Fibroblast of skin of right quadriceps (primary cell): ENCODE measurements around the gene SORCS3.

ENCODE experiments used
- DNase-seq: peaks from one replicate; pipeline ENCODE4 v3.0.0-alpha.2; 2013

The SORCS3 gene

DNA sequence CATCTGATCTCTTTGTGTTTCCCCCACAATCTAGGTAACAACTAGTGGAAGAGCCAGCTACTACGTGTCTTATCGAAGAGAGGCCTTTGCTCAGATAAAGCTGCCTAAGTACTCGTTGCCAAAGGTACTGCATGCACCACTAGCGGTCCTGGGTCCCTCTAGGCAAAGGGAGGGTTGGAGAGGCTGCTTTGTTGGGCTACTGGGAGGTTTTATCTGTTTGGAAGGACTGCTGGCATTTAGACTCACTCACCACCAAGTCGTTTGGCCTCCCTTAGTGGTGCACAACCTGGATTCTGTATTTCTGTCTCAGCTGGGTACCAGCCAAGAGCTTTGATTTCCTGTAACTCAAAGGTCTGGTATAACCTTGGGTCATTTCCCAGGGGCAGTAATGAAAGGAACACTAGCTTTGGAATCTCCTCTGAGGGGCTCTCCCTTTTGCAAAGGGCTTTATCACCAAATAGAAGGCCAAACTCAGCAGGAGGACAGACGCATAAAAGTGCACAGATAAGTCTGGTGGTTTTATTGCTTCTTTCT, 498.3 kb downstream of the SORCS3 start:
- no peak for DNase-seq

DNA sequence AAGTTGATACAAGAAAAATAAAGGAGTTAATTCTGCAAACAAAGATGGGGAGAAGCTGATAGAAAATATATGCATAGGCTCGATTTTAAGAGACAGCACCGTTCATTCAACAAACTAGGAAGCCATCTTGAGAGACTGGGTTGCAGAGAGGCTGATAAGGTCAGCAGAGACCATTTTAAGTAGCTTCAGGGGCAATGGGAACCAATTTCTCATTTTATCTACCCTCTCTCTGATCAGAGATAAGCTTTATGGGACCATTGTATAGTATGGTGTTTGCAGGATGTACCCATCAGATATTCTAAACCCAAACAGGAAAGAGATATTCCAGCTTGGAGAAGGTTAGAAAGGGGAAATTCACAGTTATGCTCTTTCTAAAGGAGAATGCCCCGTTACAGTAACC, 499.5 kb downstream of the SORCS3 start:
- no peak for DNase-seq

DNA sequence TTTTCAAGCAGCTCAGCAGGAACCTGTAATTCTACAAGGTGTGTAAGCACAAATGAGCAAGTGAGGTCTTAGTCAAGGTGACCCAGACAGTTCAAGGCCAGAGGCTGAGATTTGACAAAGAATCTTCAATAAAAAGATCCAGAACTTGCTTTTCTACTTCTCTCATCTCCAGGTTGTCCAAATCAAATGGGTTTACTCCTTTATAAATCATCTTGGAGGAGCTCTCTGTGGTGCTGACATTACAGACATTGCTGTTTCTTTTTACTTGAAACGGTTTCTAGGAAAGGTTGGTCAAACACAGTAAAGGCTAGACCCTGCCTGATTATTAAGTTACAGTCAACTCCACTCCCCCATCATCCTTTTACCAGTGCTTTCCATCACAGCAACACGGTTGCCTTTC, 504.6 kb downstream of the SORCS3 start:
- no peak for DNase-seq

DNA sequence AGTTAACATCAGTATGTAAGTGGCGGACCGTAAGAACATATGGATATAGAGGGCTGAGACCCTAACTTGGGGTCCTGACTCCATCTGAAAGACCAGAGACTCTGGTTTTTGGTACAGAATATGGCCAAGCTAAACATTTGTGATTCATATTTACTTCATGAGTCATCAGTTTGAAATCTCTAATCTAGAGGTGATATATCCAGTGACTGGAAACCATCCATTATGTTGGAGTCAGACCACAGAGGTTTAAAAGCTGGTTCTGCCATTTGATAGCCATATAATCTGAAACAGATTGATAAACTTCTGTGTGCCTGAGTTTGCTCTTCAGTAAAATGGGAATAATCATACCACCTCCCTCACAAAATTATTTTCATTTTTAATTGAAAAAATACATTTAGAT, 505.3 kb downstream of the SORCS3 start:
- peak; percentile 29 for DNase-seq

DNA sequence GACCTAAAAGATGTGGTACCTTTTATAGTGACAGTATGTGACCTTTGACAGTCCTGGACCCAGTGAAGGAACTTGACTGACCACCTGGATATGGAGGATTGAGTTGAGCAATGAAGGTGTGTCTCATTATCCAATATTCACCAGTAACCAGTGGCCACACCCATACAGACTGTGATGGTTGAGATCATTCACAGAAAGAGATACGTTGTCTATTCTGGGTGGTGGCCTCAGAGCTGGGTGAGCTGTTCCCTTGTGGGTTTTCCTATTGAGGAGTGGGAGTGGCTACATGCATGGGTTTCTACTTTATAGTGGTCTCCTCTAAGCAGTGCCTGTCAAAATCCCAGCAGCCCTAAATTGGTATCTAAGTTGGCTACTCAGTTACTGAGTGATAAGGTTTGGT, 507.4 kb downstream of the SORCS3 start:
- no peak for DNase-seq

DNA sequence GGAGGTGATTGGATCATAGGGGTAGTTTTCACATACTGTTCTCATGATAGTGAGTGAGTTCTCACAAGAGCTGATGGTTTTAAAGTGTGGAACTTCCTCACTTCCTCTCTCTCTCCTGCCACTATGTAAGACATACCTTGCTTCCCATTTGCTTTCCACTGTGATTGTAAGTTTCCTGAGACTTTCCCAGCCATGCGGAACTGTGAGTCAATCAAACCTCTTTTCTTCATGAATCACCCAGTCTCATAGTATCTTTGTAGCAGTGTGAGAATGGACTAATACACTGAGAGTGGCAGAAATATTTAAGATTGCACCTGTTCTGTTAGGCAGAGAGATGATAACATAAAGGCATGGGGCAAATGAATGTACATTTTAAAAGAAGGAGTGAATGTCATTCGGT, 507.8 kb downstream of the SORCS3 start:
- peak; percentile 6 for DNase-seq

DNA sequence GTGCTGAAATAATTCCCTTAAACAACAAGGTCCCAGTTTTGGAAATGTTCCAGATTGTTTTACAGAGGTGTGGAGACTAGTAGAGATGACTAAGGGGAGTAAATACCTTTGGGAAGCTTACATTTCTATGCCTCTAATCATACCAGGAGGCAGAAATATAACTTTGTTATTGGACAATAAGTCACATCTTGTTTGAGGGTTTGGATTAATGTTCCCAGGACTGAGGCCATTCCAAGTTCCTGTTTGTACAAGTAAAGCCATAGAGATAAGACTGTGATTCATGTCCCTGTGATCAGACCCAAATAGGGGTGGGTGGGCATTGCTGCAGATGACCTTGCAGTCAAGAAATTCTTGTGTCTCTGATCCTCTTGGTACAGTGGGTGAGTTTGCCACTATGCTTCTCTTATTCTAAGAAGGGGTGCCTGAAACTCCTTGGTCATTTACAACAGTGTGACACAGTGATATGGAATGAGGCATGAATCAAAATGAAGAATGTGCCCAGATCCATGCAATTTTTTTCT, 508.3 kb downstream of the SORCS3 start:
- peak; percentile 38 for DNase-seq

DNA sequence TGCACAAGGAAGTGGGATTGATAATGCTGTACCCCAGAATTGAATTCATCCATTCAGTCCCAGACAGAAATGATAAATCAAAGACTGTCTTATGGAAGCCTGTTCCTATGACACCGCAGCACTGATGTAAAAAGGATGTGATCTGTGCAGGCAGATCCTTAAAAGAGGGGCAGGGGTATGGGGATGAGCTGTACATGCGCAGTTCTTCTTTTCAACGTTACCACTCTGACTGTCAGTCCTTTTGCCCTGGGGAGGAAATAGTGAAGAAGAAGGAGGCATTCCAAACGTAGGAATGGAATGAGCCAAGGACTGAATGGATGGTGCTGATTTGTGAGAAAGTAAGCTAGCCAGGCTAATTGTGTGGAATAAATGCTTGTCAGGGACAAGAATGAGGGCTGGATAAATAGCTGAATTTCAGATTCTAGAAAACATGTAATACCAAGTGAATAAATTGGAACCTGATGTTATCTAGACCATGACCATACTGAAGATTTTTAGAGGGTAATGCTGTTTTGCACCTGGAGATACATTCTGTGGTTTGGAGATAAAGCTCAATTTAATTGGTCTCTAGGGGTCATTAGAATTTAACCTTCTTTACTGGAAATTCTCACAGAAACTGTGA, 509.3 kb downstream of the SORCS3 start:
- peak; percentile 13 for DNase-seq

DNA sequence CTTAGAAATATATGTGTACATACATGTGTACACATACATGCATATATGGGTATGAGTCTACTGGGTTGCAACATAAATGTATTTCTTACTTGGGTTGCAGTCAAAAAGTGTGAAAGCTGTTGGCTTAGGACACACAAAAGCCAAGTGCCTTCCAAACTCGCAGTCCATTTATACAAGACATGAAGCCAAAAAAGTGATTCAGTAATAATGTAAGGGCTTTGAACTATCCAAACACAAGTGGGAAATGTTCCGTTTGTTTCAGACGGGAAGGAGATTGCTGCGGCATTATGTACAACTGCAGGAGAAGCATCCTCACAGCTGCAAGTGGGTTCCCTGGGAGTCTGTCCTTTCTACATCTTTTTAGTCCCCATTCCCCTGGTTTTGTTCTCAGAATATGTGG, 513.6 kb downstream of the SORCS3 start:
- DNase-seq: no peak

DNA sequence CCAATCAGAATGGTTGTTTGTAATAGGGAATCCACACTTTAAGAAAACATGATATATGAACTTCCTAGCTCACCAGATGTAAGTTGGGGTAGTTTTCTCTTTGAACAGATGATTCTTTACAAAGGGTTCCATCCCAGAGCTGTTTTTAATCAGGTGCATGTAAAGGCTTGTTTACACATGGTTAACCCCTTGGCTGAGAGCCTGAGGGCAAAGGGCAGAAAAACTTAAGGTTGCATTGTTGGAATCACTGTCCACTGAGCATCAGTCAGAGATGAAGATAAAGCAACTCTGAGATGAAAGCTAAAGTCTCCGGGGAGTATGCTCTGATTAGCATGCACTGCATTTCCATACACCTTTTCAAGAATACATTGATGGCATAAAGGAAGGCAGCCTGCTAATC, 518.2 kb downstream of the SORCS3 start:
- no peak for DNase-seq

DNA sequence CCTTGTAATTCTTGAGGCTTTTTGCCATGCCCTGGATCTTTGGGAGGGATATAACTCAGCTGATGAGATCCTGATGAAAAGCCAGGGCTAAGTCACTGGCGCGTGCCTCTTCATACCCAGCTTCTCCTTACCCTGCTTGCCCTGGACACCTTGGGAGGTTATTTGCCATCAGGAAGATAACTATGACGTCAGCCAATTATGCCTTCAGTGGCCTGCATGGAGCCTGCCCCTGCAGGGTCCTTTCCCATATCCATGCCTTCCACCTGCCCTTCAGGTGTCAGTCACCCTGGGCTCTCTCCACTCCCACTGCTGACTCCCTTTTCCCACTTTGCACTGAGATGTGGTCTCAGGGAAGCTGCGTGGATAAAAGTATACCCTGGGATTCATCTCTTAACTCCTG, 520.1 kb downstream of the SORCS3 start:
- DNase-seq: no peak

DNA sequence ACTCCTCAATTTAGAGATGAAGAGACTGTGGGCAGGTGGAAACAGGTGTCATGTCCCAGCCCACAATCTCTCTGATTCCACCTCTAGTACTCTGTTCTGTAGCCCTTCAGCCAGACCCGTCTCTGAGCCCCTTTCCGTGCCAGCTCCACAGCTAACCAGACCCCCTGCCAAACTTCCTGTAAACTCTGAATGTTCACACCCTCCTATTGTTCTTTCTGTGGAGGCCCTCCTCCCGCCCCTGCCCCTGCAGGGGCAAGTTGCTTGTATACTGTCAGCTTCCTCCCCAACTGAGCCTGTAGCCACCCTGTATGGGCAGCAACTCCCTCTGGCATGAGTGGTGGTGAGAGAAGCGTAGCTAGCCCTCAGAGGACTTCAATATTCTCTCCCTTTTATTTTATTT, 520.7 kb downstream of the SORCS3 start:
- no peak for DNase-seq

DNA sequence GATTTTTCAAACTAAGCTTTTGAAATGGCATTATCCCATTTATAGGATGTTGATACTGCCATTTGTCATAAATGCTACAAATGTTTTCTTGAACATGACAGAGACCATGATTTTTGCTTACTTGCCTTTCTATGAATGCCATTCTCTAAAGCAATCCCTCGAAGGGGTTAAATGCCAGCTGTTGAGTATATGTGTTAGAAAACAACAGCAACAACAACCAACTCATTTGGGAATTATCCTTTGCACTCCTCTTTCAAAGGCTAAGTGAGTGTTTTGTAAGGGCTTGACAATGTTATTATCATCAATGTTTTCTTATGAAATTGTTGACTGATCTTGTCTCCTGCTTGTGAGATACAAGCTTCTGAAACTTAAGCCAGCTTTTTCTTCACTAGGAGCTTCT, 529.4 kb downstream of the SORCS3 start:
- DNase-seq: no peak

DNA sequence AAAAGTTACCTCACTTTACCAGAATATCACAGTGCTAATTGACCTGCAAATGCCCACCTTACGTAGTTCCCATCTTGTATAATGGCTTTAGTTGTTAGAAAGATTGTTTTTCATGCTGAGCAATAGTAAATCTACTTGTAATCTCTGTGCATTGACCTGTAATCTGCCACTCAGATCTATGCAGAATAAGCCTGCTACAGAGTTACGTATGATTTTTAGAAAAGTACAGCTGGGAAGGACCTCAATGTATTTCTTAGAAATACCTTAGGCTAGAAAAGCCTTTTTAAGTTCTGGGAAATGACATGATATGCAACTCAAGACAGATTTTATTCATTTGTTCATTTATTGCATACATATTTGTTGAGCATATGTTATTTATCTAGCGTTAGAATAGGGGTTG, 530.9 kb downstream of the SORCS3 start:
- DNase-seq: no peak

DNA sequence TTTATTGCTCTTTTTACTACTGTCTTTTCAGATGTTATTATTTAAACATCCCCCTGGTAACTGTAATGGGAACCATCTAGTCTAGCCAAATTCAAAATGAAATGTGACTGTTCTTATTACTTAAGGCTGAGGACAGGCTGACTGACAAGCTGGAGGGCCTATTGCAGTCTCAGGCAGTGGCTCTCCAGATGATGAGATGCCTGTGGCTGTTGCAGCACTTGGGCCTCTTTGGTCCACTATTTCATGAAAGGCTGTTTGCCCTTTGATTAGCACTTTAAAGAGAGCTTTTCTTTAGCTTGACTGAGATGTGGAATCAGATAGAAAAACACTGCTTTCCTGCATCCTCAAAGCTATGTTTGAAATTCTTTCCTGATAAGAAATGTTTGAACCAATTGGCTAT, 540.5 kb downstream of the SORCS3 start:
- DNase-seq: no peak

DNA sequence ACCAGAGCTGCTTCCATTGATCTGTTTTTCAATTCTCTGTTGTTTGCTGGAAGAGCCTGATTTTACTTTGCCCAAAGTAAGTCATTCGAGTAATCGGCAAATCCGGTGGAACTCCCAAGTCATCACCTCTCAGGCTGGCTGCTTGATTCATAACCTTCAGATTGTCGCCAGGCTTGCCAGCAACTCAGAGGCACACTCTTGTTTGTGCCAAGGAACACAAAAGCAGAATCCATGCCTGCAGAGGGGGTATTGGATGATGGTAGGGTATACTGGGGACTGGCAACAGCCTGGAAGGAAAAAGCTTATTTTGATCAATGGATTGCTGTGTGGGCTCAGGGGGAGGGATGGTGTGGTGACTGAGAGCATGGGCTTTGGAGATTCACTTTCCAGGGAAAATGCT, 542.4 kb downstream of the SORCS3 start:
- DNase-seq: no peak

DNA sequence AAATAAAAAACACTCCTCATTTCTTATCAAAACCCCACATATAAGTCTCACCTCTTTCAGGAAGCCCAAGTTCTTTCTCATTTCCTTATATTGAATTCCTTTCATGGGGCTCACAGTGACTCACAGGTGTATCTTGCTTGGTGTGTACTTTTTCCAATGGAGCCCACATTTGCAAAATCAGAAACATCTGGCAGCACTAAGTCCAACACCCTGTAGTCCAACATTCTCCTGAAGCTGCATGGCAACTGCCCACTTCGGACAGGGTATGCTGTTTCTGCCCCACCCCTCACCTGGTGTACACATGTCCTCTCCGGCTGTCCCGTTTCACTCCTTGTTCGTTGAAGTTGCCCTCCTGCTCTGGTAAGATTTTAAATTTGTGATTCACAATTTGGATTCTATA, 544.1 kb downstream of the SORCS3 start:
- DNase-seq: peak; percentile 10

DNA sequence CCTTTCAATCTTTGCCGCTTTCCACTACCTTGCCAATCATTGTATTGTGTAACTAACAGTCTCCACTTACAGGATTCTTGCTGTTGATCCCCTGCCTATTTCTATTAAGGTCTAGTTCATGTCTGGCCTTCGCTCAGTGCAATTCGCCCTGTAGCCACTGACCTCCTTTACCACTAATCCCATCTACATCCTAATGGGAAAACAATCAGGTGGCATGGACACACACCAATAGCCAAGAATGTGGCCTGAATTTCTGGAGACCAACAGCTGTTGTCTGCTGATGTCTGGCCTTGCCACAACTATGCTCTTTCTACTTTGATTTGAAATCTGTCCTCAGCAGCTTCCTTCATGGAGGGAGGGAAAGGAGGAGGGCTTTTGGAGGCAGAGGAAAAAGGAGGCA, 546.2 kb downstream of the SORCS3 start:
- no peak for DNase-seq

DNA sequence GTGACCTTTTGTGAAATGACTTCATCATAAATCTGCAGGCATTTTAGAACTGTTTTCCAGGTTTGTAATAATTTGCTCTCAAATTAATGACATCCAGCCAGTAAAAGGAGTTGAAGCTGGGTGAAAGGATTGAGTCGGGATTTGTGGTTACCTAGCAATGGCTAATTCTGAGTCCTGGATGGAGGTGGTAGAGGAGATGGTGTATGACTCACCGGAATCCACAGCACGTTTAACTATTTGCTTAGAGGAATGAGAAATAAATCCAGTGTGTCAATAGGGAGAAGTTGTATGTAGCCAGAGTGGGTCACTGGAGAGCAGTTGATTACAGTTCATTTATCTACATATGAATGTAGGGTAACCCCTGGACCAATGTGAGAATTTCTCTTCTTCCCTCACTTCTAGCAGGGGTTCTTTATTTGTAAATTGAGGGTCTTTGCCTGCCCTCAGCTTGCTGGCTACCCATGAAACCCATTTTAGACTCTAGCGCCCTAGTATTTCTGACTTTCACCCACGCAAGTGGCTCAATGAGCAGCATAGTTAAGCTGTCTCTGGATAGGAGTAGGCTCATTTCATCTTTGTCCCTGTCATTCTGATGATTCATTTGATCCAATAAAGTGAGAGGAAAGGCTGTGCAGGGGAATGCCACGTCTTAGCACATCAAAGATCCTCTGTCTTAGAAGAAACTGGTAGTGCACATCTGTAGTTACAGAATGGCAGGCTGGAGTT, 547.8 kb downstream of the SORCS3 start:
- DNase-seq: peak; percentile 84

DNA sequence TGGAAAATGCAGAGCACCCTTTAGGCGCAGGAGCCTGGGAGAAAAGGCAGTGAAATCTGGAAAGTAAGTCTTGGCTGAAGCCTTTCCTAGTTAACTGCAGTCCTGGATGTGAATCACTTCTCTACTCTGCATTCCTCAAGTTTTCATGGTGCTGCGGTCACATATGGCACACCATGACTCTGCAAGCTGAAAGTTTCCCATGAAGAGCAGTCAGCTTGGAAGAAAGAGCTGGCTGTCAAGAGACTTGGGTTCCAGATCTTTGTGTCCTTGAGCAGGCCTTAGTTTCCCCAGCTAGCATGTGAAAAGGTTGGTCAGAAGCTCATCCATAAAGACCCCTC, 548.3 kb downstream of the SORCS3 start:
- DNase-seq: peak; percentile 61

DNA sequence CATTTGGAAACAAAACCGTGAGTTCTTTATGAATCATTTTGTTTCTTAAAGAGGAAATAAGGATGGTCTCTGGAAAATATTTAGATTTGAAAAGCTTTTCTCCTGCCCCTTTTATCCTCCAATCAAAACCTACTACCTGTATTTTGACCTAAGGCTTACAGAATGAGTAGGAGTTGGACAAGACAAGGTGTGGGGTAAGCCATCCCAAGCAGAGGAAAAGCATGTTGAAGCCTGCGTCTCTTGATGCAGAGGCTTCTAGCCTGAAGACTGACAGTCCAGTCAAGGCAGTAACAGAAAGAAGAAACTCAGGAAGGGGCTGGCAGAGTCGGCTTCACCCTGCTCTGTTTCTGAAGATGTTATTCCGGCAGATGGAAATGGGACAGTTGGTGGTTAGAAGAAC, 551.1 kb downstream of the SORCS3 start:
- DNase-seq: no peak

DNA sequence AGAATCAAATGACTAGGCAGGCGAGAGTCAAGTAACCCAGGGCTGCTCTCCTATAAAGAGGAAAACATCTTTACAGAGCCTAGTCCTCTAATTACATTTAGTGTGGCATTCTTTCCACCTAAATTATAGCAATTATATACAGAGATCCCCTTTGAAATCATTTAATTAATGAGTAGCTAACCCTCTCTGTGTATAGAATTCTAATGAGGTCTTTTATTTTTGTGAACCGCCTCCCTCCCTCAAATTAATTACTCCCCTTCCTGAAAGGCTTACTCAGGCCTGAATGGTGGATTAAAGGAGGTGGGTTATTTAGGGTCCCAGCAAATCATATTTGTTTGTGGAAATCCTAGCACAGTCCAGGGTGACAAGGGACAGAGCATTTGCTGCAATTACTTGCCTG, 551.8 kb downstream of the SORCS3 start:
- no peak for DNase-seq

DNA sequence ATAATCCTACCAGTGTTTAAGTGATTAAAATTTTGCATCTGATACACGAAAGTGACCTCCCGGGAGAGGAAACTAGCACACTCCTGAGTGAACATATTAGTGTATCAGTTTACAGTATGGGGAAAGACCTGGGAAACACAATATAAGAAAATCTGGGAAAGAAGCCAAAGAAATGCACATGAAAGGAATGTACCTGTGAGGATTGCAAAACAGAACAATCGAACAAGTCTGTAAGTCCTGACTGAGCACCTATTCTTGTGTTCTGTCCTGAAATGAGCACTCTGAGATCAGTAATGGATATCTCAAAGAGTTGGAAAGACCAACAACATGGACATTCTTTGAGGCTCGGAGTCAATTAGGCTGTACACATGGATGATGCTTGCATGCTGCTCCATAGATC, 554.7 kb downstream of the SORCS3 start:
- no peak for DNase-seq

DNA sequence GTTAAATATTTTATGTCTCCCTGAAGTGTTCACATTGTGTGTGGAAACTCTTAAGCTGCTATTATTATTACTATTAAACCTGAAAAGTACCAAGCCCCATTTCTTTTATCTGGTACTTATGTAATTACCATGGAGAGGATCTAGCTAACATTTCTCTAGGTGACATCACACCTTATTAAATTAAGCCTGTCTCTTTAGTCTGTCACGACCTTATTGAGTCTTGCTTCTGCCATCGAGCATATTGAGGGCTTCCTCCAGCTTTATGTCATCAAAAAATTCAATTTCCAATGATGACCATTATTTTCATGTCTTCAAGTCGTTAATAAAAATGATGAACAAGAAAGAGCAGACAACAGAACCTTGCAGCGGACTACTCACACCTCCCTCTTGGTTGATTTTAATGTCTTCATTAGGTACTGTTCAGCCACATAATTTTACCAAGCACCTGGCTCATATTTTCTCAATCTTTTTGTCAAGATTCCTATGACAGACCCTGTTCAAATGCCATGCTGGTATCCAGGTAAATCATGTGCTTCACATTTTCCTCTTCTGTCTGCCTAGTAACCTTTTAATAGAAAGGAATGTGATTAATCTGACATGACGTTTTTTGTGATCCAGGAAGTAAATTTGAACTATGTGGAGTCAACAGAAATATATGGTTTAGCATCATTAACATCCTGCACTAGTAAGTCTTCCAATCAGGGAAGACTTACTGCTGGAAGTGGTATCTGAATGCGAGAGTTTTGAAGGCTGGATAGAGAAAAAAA, 556.7 kb downstream of the SORCS3 start:
- no peak for DNase-seq
